Measurements from ENCODE around the gene H1-8. TPM values are rescaled to one million over a fixed set of nuclear protein-coding genes. Genes with fewer than 3 reads are reported as not detected.
"Not testable (repeated sequence)": the region's sequence is repeated elsewhere in the genome, so short reads cannot be mapped to it uniquely, and the experiment has no call there.

H1-8 gene
- total RNA-seq = not detected

- no peak for DNase-seq (ENCODE audit: low read depth in 2 of 3, low spot score in 2 of 3)
Observed at GRCh38 chr3:129543156-129543790, at the start of gene H1-8. Gene H1-8, plus strand, starts transcription at chr3:129543175. Its CDS starts 44 bp downstream, at chr3:129543219.

- DNase-seq (ENCODE audit: low read depth in 2 of 3, low spot score in 2 of 3) = no peak
Observed at GRCh38 chr3:129493206-129493605, 49.8 kb upstream of the H1-8 start.

DNA sequence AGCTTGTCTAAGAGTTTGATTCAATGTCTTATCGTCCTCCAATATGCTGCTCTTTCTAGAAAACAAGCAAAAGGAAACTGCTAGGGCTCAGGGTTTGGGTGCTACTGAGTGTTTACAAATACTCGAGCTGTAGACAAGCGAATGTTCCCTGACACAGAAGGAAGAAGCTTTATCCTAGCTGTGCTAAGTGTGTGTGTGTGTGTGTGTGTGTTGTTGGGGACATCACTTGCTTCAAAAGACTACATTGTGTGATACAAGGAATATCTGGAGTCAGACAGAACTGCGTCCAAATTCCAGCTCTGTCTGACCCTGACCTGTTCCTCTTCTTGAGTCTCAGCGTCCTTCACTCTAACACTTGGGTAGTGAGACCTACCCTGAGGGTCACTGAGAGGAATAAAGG, 48.5 kb upstream of the H1-8 start:
- DNase-seq (ENCODE audit: low read depth in 2 of 3, low spot score in 2 of 3) = not testable (repeated sequence)

GRCh38 chr3:129495006-129495639, 47.9 kb upstream of the H1-8 start:
- not testable (repeated sequence) for DNase-seq (ENCODE audit: low read depth in 2 of 3, low spot score in 2 of 3)

GRCh38 chr3:129497876-129498275, 45.1 kb upstream of the H1-8 start:
- not testable (repeated sequence) for DNase-seq (ENCODE audit: low read depth in 2 of 3, low spot score in 2 of 3)

DNA sequence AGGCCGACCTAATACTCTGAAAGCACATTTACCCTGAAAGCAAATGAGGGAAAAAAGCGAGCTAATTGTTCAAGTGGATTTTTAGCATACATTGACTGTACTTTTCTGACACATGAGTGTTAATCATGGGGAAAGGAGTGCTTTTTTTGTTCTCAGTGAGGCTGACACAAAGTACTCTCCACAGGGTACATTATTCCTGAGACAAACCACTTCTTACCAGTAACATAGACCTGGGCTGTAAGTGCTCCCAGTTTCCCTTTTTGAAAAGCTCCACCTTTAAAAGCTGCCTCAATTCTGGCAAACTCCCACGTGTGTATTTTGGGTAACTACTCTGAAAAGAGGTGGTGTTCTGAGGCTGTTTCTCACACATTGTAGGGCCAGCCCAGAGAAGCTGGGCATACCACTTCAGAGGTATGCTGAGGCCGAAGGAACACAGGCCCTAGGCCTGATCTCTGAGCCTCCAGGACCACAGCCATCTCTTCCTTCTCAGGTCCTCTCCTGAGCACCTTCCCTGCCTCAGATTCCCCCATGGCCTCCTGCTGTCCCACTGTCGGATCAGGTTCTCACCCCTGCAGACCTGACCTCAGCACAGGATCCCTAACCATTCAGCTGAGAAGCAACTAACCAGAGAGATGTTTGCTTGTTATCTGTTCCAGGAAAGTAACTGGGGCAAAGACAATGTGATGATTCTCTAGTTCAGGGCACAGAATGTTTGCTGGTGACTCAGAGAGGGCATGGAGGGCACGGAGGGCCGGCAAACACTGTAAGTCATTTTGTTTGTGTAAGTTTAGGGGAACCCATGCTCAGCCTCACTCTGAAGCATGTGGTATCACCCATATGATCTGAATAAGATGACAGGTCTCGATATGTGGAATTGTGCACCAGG, 44.1 kb upstream of the H1-8 start:
- not testable (repeated sequence) for DNase-seq (ENCODE audit: low read depth in 2 of 3, low spot score in 2 of 3)

DNA sequence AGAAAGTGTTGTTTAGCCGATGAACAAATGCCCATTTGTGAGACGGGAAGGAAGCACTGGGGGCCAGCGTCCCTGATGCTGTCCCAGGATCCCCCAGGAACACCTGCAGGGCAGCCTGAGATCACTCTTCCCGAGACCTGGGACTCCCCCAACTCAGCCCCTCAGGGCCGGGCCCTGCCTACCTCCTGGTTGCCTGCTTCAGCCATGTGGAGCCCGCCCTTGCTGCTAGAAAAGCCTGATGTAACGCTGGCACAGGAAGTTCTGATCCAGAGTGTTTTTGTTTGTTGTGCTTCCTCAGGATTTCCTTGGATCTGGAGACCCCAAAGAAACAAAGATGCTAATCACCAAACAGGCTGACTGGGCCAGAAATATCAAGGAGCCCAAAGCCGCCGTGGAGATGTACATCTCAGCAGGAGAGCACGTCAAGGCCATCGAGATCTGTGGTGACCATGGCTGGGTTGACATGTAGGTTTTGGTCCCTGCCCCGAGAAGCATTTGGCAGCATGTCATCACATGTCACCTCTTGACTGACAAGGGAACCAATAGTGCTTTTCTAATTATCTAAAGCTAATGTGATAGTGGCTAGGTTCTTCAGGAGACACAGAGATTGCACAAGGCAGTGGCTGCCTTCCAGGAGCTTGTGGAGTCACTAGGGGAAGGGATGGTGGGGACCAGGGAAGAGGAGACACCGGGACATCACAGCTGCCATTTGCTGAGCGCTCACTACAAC, 43.2 kb upstream of the H1-8 start:
- DNase-seq (ENCODE audit: low read depth in 2 of 3, low spot score in 2 of 3) = not testable (repeated sequence)

DNA sequence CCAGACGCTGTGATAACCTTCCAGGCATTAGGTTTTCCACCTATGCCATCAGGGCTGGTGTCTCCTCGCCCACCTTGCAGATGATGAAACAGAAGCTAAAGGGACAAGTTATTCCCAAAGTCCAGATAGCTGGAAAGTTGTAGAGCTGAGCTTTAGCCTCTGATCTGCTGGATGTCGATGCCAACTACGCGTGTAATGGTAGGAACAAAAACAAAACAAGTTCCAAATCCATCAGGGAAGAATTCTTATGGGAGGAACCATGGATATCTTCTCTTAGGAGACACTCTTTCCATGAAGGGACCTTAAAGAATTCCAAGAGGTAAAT, 42.7 kb upstream of the H1-8 start:
- DNase-seq (ENCODE audit: low read depth in 2 of 3, low spot score in 2 of 3) = no peak

DNA sequence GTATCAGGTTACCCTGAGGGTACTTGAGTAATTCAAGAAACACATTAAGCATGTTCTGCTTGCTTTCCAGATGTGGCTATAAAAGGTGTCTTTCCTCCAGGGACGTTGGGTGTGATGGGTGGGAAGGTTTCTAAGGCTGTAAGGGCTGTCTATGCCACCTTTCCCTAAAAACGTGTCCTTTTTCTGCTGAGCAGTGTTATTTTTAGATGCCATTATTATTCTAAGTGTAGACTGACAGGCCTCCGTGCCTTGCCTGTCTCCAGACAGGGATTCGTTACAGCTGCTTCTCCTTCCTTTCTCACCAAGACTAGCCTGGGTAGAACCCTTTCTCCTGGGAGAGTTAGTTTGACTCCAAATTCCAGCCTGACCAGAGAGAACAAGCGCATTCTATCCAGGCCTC, 41.3 kb upstream of the H1-8 start:
- no peak for DNase-seq (ENCODE audit: low read depth in 2 of 3, low spot score in 2 of 3)

- no peak for DNase-seq (ENCODE audit: low read depth in 2 of 3, low spot score in 2 of 3)
Observed at GRCh38 chr3:129502641-129503408, 40.1 kb upstream of the H1-8 start.

GRCh38 chr3:129503471-129504291, 39.3 kb upstream of the H1-8 start:
- DNase-seq (ENCODE audit: low read depth in 2 of 3, low spot score in 2 of 3) = no peak

- DNase-seq (ENCODE audit: low read depth in 2 of 3, low spot score in 2 of 3) = no peak
Observed at GRCh38 chr3:129504471-129505100, 38.4 kb upstream of the H1-8 start.

DNA sequence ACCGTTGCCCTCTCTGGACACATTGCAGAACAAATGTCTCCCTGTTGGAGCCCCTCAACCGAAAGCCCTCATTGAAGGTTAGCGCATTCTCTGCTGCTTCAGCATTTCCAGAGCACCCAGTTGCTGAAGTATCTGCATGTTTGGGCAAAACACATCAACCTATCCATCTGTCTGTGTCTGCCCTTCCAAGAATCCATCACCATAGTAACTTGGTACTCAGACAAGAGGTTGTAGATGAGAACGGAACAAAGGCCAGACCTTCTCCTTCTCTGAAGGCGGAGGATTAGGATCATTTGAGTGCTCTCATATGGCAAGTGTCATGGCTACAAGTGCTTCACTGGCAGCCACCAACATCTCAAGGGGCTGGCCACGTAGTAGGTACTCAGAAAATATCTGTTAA, 37.6 kb upstream of the H1-8 start:
- DNase-seq (ENCODE audit: low read depth in 2 of 3, low spot score in 2 of 3) = no peak

DNA sequence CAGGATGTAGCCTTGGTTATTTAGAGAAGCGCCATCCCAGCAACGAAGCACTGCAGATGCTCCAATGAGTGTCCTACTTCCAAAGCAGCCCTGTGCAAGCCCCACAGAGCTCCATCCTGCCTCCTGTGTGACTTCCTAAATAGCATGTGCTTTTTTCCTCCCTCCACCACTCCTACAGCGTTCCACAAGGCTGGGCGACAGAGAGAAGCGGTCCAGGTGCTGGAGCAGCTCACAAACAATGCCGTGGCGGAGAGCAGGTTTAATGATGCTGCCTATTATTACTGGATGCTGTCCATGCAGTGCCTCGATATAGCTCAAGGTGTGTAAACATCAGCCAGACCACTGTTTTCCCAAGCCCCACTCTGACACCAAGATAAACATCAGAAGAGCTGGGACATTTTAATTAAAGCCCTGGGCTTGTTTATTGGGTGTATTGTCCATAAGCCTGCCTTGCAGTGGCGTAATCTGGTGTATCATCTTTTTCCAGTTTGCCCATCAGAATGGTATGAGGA, 36.7 kb upstream of the H1-8 start:
- DNase-seq (ENCODE audit: low read depth in 2 of 3, low spot score in 2 of 3) = no peak

DNA sequence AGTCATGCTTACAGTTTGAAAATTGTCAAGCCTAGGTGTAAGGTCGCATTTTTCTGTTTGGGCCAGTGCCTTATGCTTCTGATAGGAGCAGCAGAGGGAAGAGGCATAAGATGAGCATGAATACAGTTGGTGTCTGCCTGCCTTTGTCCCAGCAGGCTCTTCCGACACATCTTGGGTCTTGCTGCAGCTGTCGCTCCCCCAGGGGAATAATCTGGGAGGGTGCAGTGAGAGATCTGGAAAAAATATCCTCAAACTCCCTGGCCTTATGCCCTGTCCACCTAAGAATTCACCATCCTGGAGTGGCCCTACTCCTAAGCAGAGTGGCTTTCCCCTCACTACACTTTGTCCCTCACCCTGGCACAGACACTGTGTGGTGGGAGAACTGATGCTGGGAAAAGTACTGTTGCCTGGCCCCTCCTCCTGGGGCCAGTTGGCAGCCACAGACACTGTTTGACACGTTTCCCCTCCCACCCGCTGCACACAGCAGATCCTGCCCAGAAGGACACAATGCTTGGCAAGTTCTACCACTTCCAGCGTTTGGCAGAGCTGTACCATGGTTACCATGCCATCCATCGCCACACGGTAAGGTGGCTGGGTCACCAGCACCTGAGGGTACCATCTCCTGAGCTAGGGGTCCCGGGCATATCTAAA, 35.7 kb upstream of the H1-8 start:
- no peak for DNase-seq (ENCODE audit: low read depth in 2 of 3, low spot score in 2 of 3)

DNA sequence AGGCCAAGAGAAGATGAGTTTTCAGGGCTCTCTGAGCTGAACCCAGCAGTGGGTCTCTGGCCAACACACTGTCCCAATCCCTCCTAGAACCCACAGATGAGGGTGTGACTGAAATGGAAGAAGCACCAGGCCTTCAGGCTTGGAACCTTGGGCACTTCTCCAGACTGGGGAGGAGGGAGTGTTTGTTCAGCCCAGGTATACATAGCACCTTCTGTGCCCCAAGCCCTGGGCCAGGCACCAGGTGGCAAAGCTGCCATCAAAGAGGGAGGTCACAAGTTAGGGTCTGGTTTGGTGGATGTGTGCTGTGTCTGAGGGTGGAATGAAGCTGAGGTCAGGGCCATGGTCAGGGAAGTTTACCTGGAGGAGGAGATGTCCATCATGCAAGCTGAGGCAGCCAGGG, 30.4 kb upstream of the H1-8 start:
- no peak for DNase-seq (ENCODE audit: low read depth in 2 of 3, low spot score in 2 of 3)

- no peak for DNase-seq (ENCODE audit: low read depth in 2 of 3, low spot score in 2 of 3)
Observed at GRCh38 chr3:129513705-129514104, 29.3 kb upstream of the H1-8 start.

- no peak for DNase-seq (ENCODE audit: low read depth in 2 of 3, low spot score in 2 of 3)
Observed at GRCh38 chr3:129514110-129514509, 28.9 kb upstream of the H1-8 start.

Measured in hematopoietic multipotent progenitor cell (in vitro differentiated cells).